HepG2 (cell line): ENCODE results near the gene HPS6. TPM values are rescaled to one million over a fixed set of nuclear protein-coding genes. Genes with fewer than 3 reads are reported as not detected.

Experiments used
- BORCS8-MEF2B ChIP-seq: sonication (generic); formaldehyde crosslinking; IDR thresholded peaks from 2 replicates; pipeline ENCODE4 v1.8.0; 2022; ENCODE audit warnings: mild to moderate bottlenecking, missing genetic modification reagents
- ETS1 ChIP-seq: sonication (generic); formaldehyde crosslinking; IDR thresholded peaks from 2 replicates; pipeline ENCODE4 v1.4.0; 2020; ENCODE audit warnings: missing genetic modification reagents
- FLYWCH1 ChIP-seq: sonication (generic); formaldehyde crosslinking; IDR thresholded peaks from 2 replicates; pipeline ENCODE4 v1.8.1; 2023; ENCODE audit warnings: mild to moderate bottlenecking, missing genetic modification reagents
- FOXC1 ChIP-seq: sonication (generic); formaldehyde crosslinking; IDR thresholded peaks from 2 replicates; pipeline ENCODE4 v1.8.0; 2022; ENCODE audit warnings: mild to moderate bottlenecking, missing genetic modification reagents, borderline replicate concordance
- GZF1 ChIP-seq: sonication (generic); formaldehyde crosslinking; IDR thresholded peaks from 2 replicates; pipeline ENCODE4 v1.5.1; 2020; ENCODE audit warnings: mild to moderate bottlenecking, missing genetic modification reagents
- KLF13 ChIP-seq: sonication (generic); formaldehyde crosslinking; IDR thresholded peaks from 2 replicates; pipeline ENCODE4 v1.4.0; 2020; ENCODE audit warnings: mild to moderate bottlenecking, missing genetic modification reagents
- ZNF282 ChIP-seq: fragments of 450-650 bp; IDR thresholded peaks from 2 replicates; pipeline ENCODE4 v1.6.1; 2018; ENCODE audit not compliant: partially characterized antibody
- ZNF576 ChIP-seq: sonication (generic); formaldehyde crosslinking; IDR thresholded peaks from 2 replicates; pipeline ENCODE4 v1.4.0; 2020; ENCODE audit warnings: mild to moderate bottlenecking, missing genetic modification reagents
- ZNF776 ChIP-seq: sonication (generic); formaldehyde crosslinking; IDR thresholded peaks from 2 replicates; pipeline ENCODE4 v1.4.0; 2020; ENCODE audit warnings: mild to moderate bottlenecking, missing genetic modification reagents
- polyA plus RNA-seq, 8 experiments: library from polyadenylated mRNA; depleted of rRNA in 3 of 8; stranded (reverse) in 7 of 8; unstranded in 1 of 8; fragments of >200 nt; fragmentation: Illumina TruSeq in 4 of 8; extraction: Trizol in 4 of 8; gene quantifications; 2 replicates each; pipeline versions ENCODE4 v1.2.1 to v1.2.3, GENCODE V29; 2011 to 2016; ENCODE audit warnings: low read depth in 4 of 8, missing spikeins in 1 of 8, mixed read lengths in 1 of 8; ENCODE audit not compliant: insufficient read depth in 1 of 8
- total RNA-seq, 5 experiments: library from RNA; depleted of rRNA; stranded (reverse); fragments of >200 nt; fragmentation: Illumina TruSeq; extraction: Trizol; gene quantifications; 2 replicates each; pipeline ENCODE4 v1.2.3, GENCODE V29; 2016; ENCODE audit warnings: low read depth in 1 of 5
- TF ChIP-seq, protein P1 (sequence below): sonication (generic); formaldehyde crosslinking; IDR thresholded peaks from 2 replicates; pipeline ENCODE4 v1.5.1; 2020; ENCODE audit warnings: mild to moderate bottlenecking, missing genetic modification reagents, moderate library complexity
- TF ChIP-seq, protein P2 (sequence below): IDR thresholded peaks from 2 replicates; pipeline ENCODE4 v1.6.1; 2016; ENCODE audit warnings: missing compliant biosample characterization, missing genetic modification reagents, borderline replicate concordance

HPS6 gene
- total and polyA plus RNA-seq, 2 of the 13 experiments (the other 11 are each of a cell fraction or from before 2014, with no cell fraction given), result 2.9 to 14.9 TPM

DNA sequence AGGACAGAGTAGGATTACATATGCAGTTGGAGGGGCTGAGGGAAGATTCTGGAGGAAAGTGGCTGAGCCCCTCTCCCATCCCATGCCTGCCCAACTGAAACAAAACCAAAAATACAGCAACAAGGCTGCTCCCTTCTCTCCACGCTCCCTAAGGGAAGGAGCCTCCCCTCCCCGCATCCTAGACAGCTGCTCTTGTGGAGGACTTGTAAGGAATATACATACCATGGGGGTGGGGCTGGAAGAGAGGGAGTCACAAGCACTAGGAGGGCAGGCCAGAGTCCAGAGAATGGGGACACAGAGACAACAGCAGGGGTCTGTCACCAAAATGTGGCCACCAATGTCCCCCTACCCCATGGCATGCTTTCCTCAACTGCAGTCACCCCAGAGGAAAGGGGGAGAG lies 41.8 kb downstream of the HPS6 start (continued):
- TF ChIP-seq, protein P1, sequence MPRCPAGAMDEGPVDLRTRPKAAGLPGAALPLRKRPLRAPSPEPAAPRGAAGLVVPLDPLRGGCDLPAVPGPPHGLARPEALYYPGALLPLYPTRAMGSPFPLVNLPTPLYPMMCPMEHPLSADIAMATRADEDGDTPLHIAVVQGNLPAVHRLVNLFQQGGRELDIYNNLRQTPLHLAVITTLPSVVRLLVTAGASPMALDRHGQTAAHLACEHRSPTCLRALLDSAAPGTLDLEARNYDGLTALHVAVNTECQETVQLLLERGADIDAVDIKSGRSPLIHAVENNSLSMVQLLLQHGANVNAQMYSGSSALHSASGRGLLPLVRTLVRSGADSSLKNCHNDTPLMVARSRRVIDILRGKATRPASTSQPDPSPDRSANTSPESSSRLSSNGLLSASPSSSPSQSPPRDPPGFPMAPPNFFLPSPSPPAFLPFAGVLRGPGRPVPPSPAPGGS (CRISPR knock-in tag), result no peak
- no peak for TF ChIP-seq GZF1 (CRISPR knock-in tag)
- TF ChIP-seq, protein P2, sequence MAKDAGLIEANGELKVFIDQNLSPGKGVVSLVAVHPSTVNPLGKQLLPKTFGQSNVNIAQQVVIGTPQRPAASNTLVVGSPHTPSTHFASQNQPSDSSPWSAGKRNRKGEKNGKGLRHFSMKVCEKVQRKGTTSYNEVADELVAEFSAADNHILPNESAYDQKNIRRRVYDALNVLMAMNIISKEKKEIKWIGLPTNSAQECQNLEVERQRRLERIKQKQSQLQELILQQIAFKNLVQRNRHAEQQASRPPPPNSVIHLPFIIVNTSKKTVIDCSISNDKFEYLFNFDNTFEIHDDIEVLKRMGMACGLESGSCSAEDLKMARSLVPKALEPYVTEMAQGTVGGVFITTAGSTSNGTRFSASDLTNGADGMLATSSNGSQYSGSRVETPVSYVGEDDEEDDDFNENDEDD (CRISPR knock-in tag), result no peak
- TF ChIP-seq FLYWCH1 (CRISPR knock-in tag), result no peak
- TF ChIP-seq ZNF282, result no peak
- TF ChIP-seq ZNF576 (CRISPR knock-in tag), result no peak
- no peak for TF ChIP-seq ETS1
- TF ChIP-seq KLF13, result no peak
- TF ChIP-seq FOXC1 (CRISPR knock-in tag), result no peak
- TF ChIP-seq ZNF776, result no peak
- no peak for TF ChIP-seq BORCS8-MEF2B
- TF ChIP-seq, all 625 proteins: peak for 0
